Measurements from ENCODE around the gene TNFAIP2.
A peak's percentile ranks its signal among the peaks of the same experiment; 100 is the strongest.

The TNFAIP2 gene

GRCh38 chr14:103122585-103122946 lies 695 bp upstream of the TNFAIP2 start:
- TF ChIP-seq, protein P1, sequence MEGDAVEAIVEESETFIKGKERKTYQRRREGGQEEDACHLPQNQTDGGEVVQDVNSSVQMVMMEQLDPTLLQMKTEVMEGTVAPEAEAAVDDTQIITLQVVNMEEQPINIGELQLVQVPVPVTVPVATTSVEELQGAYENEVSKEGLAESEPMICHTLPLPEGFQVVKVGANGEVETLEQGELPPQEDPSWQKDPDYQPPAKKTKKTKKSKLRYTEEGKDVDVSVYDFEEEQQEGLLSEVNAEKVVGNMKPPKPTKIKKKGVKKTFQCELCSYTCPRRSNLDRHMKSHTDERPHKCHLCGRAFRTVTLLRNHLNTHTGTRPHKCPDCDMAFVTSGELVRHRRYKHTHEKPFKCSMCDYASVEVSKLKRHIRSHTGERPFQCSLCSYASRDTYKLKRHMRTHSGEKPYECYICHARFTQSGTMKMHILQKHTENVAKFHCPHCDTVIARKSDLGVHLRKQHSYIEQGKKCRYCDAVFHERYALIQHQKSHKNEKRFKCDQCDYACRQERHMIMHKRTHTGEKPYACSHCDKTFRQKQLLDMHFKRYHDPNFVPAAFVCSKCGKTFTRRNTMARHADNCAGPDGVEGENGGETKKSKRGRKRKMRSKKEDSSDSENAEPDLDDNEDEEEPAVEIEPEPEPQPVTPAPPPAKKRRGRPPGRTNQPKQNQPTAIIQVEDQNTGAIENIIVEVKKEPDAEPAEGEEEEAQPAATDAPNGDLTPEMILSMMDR (IDR thresholded peaks at IDR 0.05): no peak
- no peak for DNase-seq (ENCODE audit: low spot score)
- Histone ChIP-seq H3K4me3 (peak overlapping the region; percentile 78), H3K27ac (peak overlapping the region; percentile 76 to 94)

GRCh38 chr14:103123634-103124500 lies 606 bp downstream of the TNFAIP2 start:
- TF ChIP-seq, protein P1 (IDR thresholded peaks at IDR 0.05): no peak
- H3K4me3 ChIP-seq: peak overlapping the region; percentile 78
- DNase-seq (ENCODE audit: low spot score): no peak
- peak overlapping the region; percentile 76 to 94 for H3K27ac ChIP-seq

DNA sequence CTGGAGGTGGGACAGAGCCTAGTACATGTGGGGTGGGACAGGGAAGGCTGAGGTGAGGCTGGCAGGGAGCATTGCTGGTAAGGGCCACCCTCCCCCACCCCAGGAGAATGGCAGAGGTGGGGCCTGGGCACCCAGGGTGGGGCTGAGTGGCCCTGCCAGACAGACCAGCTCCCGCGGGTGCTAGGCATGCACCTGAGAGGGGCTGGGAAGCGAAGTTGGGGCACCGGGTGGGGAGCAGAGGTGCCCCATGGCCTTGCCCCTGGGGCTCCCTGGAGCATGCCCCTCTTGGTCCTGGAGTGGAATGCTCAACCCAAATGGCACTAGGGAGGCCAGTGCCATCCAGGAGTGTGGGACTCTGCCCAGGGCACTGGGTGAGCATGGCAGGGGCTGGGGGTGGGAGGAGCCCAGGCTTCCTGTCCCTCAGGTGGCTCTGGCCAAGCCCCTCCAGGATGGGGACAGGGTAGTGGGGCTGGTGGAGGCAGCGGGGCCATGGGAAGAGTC lies 1.3 kb downstream of the TNFAIP2 start:
- TF ChIP-seq, protein P1 (IDR thresholded peaks at IDR 0.05): no peak
- peak overlapping the region; percentile 78 for H3K4me3 ChIP-seq
- peak overlapping the region in 1 of 2 donors; percentile 94 for H3K27ac ChIP-seq
- no peak for DNase-seq (ENCODE audit: low spot score)

DNA sequence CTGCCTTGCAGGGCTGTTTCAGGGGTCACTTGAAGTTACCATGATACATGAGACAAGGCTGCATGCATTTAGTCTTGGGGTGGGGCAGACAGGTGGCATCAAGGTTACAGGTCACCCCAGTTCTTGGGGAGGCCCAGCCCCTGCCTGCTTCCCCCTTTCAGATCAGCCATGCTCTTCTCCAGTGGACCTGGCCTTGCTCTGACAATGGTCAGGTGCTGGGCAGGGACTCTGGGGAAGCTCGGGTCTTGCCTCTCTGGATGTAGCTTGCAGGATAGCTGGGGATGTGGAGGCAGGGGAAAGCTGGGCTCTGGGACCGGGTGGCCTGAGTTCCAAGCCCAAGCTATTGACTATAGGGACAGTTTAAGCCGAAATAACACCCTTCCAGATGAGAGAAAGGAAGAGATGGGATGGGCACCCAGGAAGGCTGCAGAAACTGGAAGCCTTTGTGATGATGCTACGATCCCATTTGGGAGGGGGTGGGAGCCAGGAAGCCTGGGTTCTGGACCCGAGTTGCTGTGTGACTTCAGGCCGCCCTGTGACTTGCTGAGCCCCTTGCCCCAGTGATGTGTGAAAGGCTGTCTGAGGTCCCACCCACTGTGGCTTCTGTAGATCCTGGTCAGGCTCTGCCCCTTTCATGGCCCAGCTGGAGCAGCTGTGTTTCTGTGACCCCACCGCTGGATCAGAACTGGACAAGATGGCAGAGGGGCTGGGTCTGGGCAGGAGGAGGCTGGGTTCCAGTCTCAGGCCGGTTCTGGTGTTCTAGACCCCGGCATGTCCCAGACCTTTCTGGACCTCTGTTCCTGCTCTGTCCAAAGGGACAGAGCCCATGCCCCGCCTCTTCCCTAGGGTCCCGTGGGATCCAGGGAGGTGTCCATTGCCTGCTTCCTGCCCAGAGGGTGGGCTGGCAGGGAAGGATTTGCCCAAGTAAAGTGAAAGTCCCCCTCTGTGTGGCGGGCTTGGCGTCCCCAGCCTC lies 2.1 kb downstream of the TNFAIP2 start:
- H3K27ac ChIP-seq: no peak overlapping the region
- TF ChIP-seq, protein P1 (IDR thresholded peaks at IDR 0.05): no peak
- DNase-seq (ENCODE audit: low spot score): no peak
- peak overlapping the region; percentile 78 for H3K4me3 ChIP-seq

- no peak for DNase-seq (ENCODE audit: low spot score)
- TF ChIP-seq, protein P1 (IDR thresholded peaks at IDR 0.05): no peak
- H3K4me3 ChIP-seq: peak overlapping the region; percentile 65
- no peak overlapping the region for H3K27ac ChIP-seq
Measured at GRCh38 chr14:103126088-103126872, 3.0 kb downstream of the TNFAIP2 start.

DNA sequence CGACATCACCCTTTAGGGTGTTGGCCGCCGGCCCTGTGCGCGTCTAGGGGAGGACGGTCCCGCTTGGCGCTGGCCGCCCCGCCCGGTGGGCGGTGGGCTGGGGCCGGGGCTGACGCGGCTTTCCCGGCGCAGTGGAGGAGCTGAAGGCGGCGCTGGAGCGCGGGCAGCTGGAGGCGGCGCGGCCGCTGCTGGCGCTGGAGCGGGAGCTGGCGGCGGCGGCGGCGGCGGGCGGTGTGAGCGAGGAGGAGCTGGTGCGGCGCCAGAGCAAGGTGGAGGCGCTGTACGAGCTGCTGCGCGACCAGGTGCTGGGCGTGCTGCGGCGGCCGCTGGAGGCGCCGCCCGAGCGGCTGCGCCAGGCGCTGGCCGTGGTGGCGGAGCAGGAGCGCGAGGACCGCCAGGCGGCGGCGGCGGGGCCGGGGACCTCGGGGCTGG lies 3.6 kb downstream of the TNFAIP2 start:
- H3K4me3 ChIP-seq: peak overlapping the region; percentile 65
- no peak for DNase-seq (ENCODE audit: low spot score)
- H3K27ac ChIP-seq: no peak overlapping the region
- TF ChIP-seq, protein P1 (IDR thresholded peaks at IDR 0.05): no peak
